ENCODE data around the gene ADGRG3. TPM values are rescaled to one million over a fixed set of nuclear protein-coding genes. Genes with fewer than 3 reads are reported as not detected.

The ADGRG3 gene
- total and polyA plus RNA-seq, 4 donors = 1.8 to 66.2 (median 9.4) TPM

GRCh38 chr16:57683636-57684545, 15.8 kb downstream of the ADGRG3 start:
- no peak overlapping the region for H3K9ac ChIP-seq (ENCODE audit: insufficient read depth in 1 of 2, low read length in 2 of 2)
- ATAC-seq (ENCODE audit: insufficient read depth, low FRiP score) (no peak), DNase-seq (no peak)
- no peaks in the 10 kb centered on the region for H3K9me3 ChIP-seq (ENCODE audit: control insufficient read depth in 4 of 4, insufficient read depth in 3 of 4, low read length in 3 of 4)
- no peaks in the 10 kb centered on the region for H3K36me3 ChIP-seq (ENCODE audit: control insufficient read depth in 4 of 4, insufficient read depth in 4 of 4, low read length in 4 of 4)
- no peak overlapping the region for H3K4me3 ChIP-seq
- no peak for TF ChIP-seq CTCF (IDR thresholded peaks at IDR 0.05; ENCODE audit: control extremely low read depth, extremely low read depth)
- no peaks in the 10 kb centered on the region for H3K27me3 ChIP-seq (ENCODE audit: control insufficient read depth in 3 of 3, insufficient read depth in 3 of 3, low read length in 2 of 3)
- 70 to 85% methylated on average over 18 of the region's 18 CpGs for WGBS, 2 donors
- H3K4me1 ChIP-seq (ENCODE audit: control insufficient read depth in 5 of 5, insufficient read depth in 5 of 5, low read length in 5 of 5) = no peaks in the 10 kb centered on the region
- no peak overlapping the region for H3K27ac ChIP-seq (ENCODE audit: low read depth in 1 of 2, low read length in 1 of 2)

- no peaks in the 10 kb centered on the region for H3K9me3 ChIP-seq (ENCODE audit: control insufficient read depth in 4 of 4, insufficient read depth in 3 of 4, low read length in 3 of 4)
Observed at GRCh38 chr16:57684626-57685358, 16.7 kb downstream of the ADGRG3 start.

GRCh38 chr16:57685633-57686032, 17.5 kb downstream of the ADGRG3 start:
- TF ChIP-seq CTCF (IDR thresholded peaks at IDR 0.05; ENCODE audit: control extremely low read depth, extremely low read depth) = no peak
- 84 to 89% methylated on average over 11 of the region's 11 CpGs for WGBS, 2 donors
- no peak overlapping the region for H3K27ac ChIP-seq (ENCODE audit: low read depth in 1 of 2, low read length in 1 of 2)

More at GRCh38 chr16:57684626-57685358, 16.7 kb downstream of the ADGRG3 start:
- Histone ChIP-seq H3K27ac (ENCODE audit: low read depth in 1 of 2, low read length in 1 of 2) (no peak overlapping the region), H3K4me1 (ENCODE audit: control insufficient read depth in 5 of 5, insufficient read depth in 5 of 5, low read length in 5 of 5) (peaks cover 0 to 4% (median 0%) of the 10 kb centered on the region in 5 donors), H3K27me3 (ENCODE audit: control insufficient read depth in 3 of 3, insufficient read depth in 3 of 3, low read length in 2 of 3) (no peaks in the 10 kb centered on the region), H3K4me3 (no peak overlapping the region), H3K36me3 (ENCODE audit: control insufficient read depth in 4 of 4, insufficient read depth in 4 of 4, low read length in 4 of 4) (no peaks in the 10 kb centered on the region), H3K9ac (ENCODE audit: insufficient read depth in 1 of 2, low read length in 2 of 2) (no peak overlapping the region)
- TF ChIP-seq CTCF (IDR thresholded peaks at IDR 0.05; ENCODE audit: control extremely low read depth, extremely low read depth) = no peak
- 94% methylated on average over 8 of the region's 8 CpGs for WGBS, 2 donors
- ATAC-seq (ENCODE audit: insufficient read depth, low FRiP score) (no peak), DNase-seq (no peak)

More at GRCh38 chr16:57685633-57686032, 17.5 kb downstream of the ADGRG3 start:
- no peak overlapping the region for H3K4me3 ChIP-seq
- no peaks in the 10 kb centered on the region for H3K36me3 ChIP-seq (ENCODE audit: control insufficient read depth in 4 of 4, insufficient read depth in 4 of 4, low read length in 4 of 4)
- no peaks in the 10 kb centered on the region for H3K27me3 ChIP-seq (ENCODE audit: control insufficient read depth in 3 of 3, insufficient read depth in 3 of 3, low read length in 2 of 3)
- H3K9me3 ChIP-seq (ENCODE audit: control insufficient read depth in 4 of 4, insufficient read depth in 3 of 4, low read length in 3 of 4) = no peaks in the 10 kb centered on the region
- no peak overlapping the region for H3K9ac ChIP-seq (ENCODE audit: insufficient read depth in 1 of 2, low read length in 2 of 2)
- no peak for DNase-seq
- peaks cover 0 to 6% (median 0%) of the 10 kb centered on the region in 5 donors for H3K4me1 ChIP-seq (ENCODE audit: control insufficient read depth in 5 of 5, insufficient read depth in 5 of 5, low read length in 5 of 5)
- no peak for ATAC-seq (ENCODE audit: insufficient read depth, low FRiP score)

Measured in lung (tissue), 12 donors.